Measurements from ENCODE around the gene SCYGR6. TPM values are rescaled to one million over a fixed set of nuclear protein-coding genes. Genes with fewer than 3 reads are reported as not detected.
A peak's percentile ranks its signal among the peaks of the same experiment; 100 is the strongest.
"Not testable (repeated sequence)": the region's sequence is repeated elsewhere in the genome, so short reads cannot be mapped to it uniquely, and the experiment has no call there.

The SCYGR6 gene
- not detected for total RNA-seq
- long read RNA-seq, donor 1: 0 reads
- long read RNA-seq, donor 2: 0 reads

GRCh38 chr2:227724394-227725039, at the start of gene SCYGR6:
SCYGR6 (minus strand) TSS chr2:227724757; CDS start chr2:227724757, 0 bp downstream.
- intact Hi-C loops (cut with DNase I): no loop called here

GRCh38 chr2:227774011-227774624, 49.6 kb upstream of the SCYGR6 start:
- intact Hi-C loops (cut with DNase I): loop anchor here in 1 of 2 donors (5.0 kb wide), 1 partner anchor 112 kb away; no protein-coding TSS in a partner anchor
- no peak for DNase-seq (ENCODE audit: low spot score)

More at GRCh38 chr2:227724394-227725039, at the start of gene SCYGR6:
- no peak for DNase-seq (ENCODE audit: low spot score)

- DNase-seq (ENCODE audit: low spot score): no peak
- intact Hi-C loops (cut with DNase I): loop anchor here in 1 of 2 donors (5.0 kb wide), 1 partner anchor 111 kb away; no protein-coding TSS in a partner anchor
Measured at GRCh38 chr2:227772932-227773331, 48.4 kb upstream of the SCYGR6 start.

GRCh38 chr2:227772197-227772661, 47.7 kb upstream of the SCYGR6 start:
- intact Hi-C loops (cut with DNase I): loop anchor here in 1 of 2 donors (5.0 kb wide), 1 partner anchor 110 kb away; no protein-coding TSS in a partner anchor
- DNase-seq (ENCODE audit: low spot score): no peak

GRCh38 chr2:227767830-227768229, 43.3 kb upstream of the SCYGR6 start:
- no peak for DNase-seq (ENCODE audit: low spot score)
- intact Hi-C loops (cut with DNase I): loop anchor here (10.0 kb wide), 2 partner anchors 103 to 363 kb away; partner anchors contain the start of gene SCYGR5 (in 1 of the 2)

- intact Hi-C loops (cut with DNase I): loop anchor here (10.0 kb wide), 2 partner anchors 102 to 362 kb away; partner anchors contain the start of gene SCYGR5 (in 1 of the 2)
- DNase-seq (ENCODE audit: low spot score): peak; percentile 92
Measured at GRCh38 chr2:227766373-227766883, 41.9 kb upstream of the SCYGR6 start.

GRCh38 chr2:227765788-227766372, 41.3 kb upstream of the SCYGR6 start:
- intact Hi-C loops (cut with DNase I): loop anchor here (10.0 kb wide), 2 partner anchors 101 to 361 kb away; partner anchors contain the start of gene SCYGR5 (in 1 of the 2)
- no peak for DNase-seq (ENCODE audit: low spot score)

GRCh38 chr2:227761740-227762476, 37.4 kb upstream of the SCYGR6 start:
- no peak for DNase-seq (ENCODE audit: low spot score)
- intact Hi-C loops (cut with DNase I): loop anchor here (10.0 kb wide), 2 partner anchors 97 to 357 kb away; partner anchors contain the start of gene SCYGR5 (in 1 of the 2)

GRCh38 chr2:227759411-227760118, 35.0 kb upstream of the SCYGR6 start:
- intact Hi-C loops (cut with DNase I): loop anchor here (10.0 kb wide), 2 partner anchors 95 to 355 kb away; partner anchors contain the start of gene SCYGR5 (in 1 of the 2)
- no peak for DNase-seq (ENCODE audit: low spot score)

GRCh38 chr2:227756261-227756660, 31.7 kb upstream of the SCYGR6 start:
- intact Hi-C loops (cut with DNase I); DNase-seq (ENCODE audit: low spot score): not testable (repeated sequence)

GRCh38 chr2:227748079-227748478, 23.5 kb upstream of the SCYGR6 start:
- intact Hi-C loops (cut with DNase I): no loop called here
- DNase-seq (ENCODE audit: low spot score): no peak

GRCh38 chr2:227745594-227745993, 21.0 kb upstream of the SCYGR6 start, which contains the start of gene SCYGR8:
SCYGR8 (plus strand) TSS chr2:227745894; CDS start chr2:227745894, 0 bp downstream.
- intact Hi-C loops (cut with DNase I): no loop called here
- DNase-seq (ENCODE audit: low spot score): no peak

- intact Hi-C loops (cut with DNase I); DNase-seq (ENCODE audit: low spot score): not testable (repeated sequence)
Measured at GRCh38 chr2:227740705-227741104, 16.1 kb upstream of the SCYGR6 start.

- intact Hi-C loops (cut with DNase I): no loop called here
- no peak for DNase-seq (ENCODE audit: low spot score)
Measured at GRCh38 chr2:227739351-227739750, 14.8 kb upstream of the SCYGR6 start.

- DNase-seq (ENCODE audit: low spot score): no peak
- intact Hi-C loops (cut with DNase I): no loop called here
Measured at GRCh38 chr2:227728035-227728434, 3.5 kb upstream of the SCYGR6 start, which contains the start of gene SCYGR7. SCYGR7 (plus strand) TSS chr2:227728335; CDS start chr2:227728335, 0 bp downstream.

- DNase-seq (ENCODE audit: low spot score); intact Hi-C loops (cut with DNase I): not testable (repeated sequence)
Measured at GRCh38 chr2:227722821-227723220, 1.7 kb downstream of the SCYGR6 start.

GRCh38 chr2:227720680-227721079, 3.9 kb downstream of the SCYGR6 start:
- intact Hi-C loops (cut with DNase I): no loop called here
- no peak for DNase-seq (ENCODE audit: low spot score)

GRCh38 chr2:227719641-227720040, 4.9 kb downstream of the SCYGR6 start:
- intact Hi-C loops (cut with DNase I): no loop called here
- DNase-seq (ENCODE audit: low spot score): no peak
